Suprapubic skin (tissue), 3 donors: ENCODE results near the gene NBEAL1.

Source experiments
- CTCF ChIP-seq, 2 donors: fragments of 200-600 bp in 1 of 2; fragments of 450-650 bp in 1 of 2; sonication (generic) in 1 of 2; IDR thresholded peaks; one replicate each; pipeline ENCODE4 v1.5.1; 2016 to 2019; ENCODE audit warnings: antibody characterized with exemption in 2 of 2, mild to moderate bottlenecking in 1 of 2, moderate library complexity in 1 of 2
- POLR2A ChIP-seq, 2 donors: fragments of 450-650 bp; IDR thresholded peaks; one replicate each; pipeline ENCODE4 v1.6.1; 2017; ENCODE audit warnings: antibody characterized with exemption in 2 of 2, mild to moderate bottlenecking in 2 of 2, moderate library complexity in 2 of 2

- TF ChIP-seq CTCF (IDR thresholded peaks at IDR 0.05) = no peak
- TF ChIP-seq POLR2A (IDR thresholded peaks at IDR 0.05) = no peak
Measured at GRCh38 chr2:203252818-203253217, 238.1 kb downstream of the NBEAL1 start.
